ENCODE measurements around the gene ABO.
"Not testable (repeated sequence)": the region's sequence is repeated elsewhere in the genome, so short reads cannot be mapped to it uniquely, and the experiment has no call there.

ABO gene

GRCh38 chr9:133275105-133276000 lies at the start of gene ABO:
TSS of gene ABO (minus strand) at chr9:133275201.
- DNase-seq (ENCODE audit: low read depth in 1 of 2, low spot score in 1 of 2) = no peak

- no peak for DNase-seq (ENCODE audit: low read depth in 1 of 2, low spot score in 1 of 2)
Measured at GRCh38 chr9:133323991-133324703, 49.1 kb upstream of the ABO start.

GRCh38 chr9:133323211-133323610 lies 48.2 kb upstream of the ABO start:
- DNase-seq (ENCODE audit: low read depth in 1 of 2, low spot score in 1 of 2) = no peak

- no peak for DNase-seq (ENCODE audit: low read depth in 1 of 2, low spot score in 1 of 2)
Measured at GRCh38 chr9:133322701-133323100, 47.7 kb upstream of the ABO start.

GRCh38 chr9:133321411-133321935 lies 46.5 kb upstream of the ABO start:
- DNase-seq (ENCODE audit: low read depth in 1 of 2, low spot score in 1 of 2) = no peak

GRCh38 chr9:133320421-133320881 lies 45.5 kb upstream of the ABO start:
- no peak for DNase-seq (ENCODE audit: low read depth in 1 of 2, low spot score in 1 of 2)

- DNase-seq (ENCODE audit: low read depth in 1 of 2, low spot score in 1 of 2) = not testable (repeated sequence)
Measured at GRCh38 chr9:133317551-133317950, 42.5 kb upstream of the ABO start.

- DNase-seq (ENCODE audit: low read depth in 1 of 2, low spot score in 1 of 2) = no peak
Measured at GRCh38 chr9:133315997-133316396, 41.0 kb upstream of the ABO start.

- DNase-seq (ENCODE audit: low read depth in 1 of 2, low spot score in 1 of 2) = no peak
Measured at GRCh38 chr9:133309608-133310007, 34.6 kb upstream of the ABO start.

GRCh38 chr9:133307301-133307700 lies 32.3 kb upstream of the ABO start:
- no peak for DNase-seq (ENCODE audit: low read depth in 1 of 2, low spot score in 1 of 2)

- DNase-seq (ENCODE audit: low read depth in 1 of 2, low spot score in 1 of 2) = no peak
Measured at GRCh38 chr9:133306242-133307204, 31.5 kb upstream of the ABO start.

- DNase-seq (ENCODE audit: low read depth in 1 of 2, low spot score in 1 of 2) = no peak
Measured at GRCh38 chr9:133305731-133306130, 30.7 kb upstream of the ABO start.

GRCh38 chr9:133304477-133305377 lies 29.7 kb upstream of the ABO start:
- no peak for DNase-seq (ENCODE audit: low read depth in 1 of 2, low spot score in 1 of 2)

- no peak for DNase-seq (ENCODE audit: low read depth in 1 of 2, low spot score in 1 of 2)
Measured at GRCh38 chr9:133304158-133304470, 29.1 kb upstream of the ABO start.

GRCh38 chr9:133303266-133304157 lies 28.5 kb upstream of the ABO start:
- no peak for DNase-seq (ENCODE audit: low read depth in 1 of 2, low spot score in 1 of 2)

GRCh38 chr9:133301253-133302230 lies 26.5 kb upstream of the ABO start:
- DNase-seq (ENCODE audit: low read depth in 1 of 2, low spot score in 1 of 2) = no peak

- not testable (repeated sequence) for DNase-seq (ENCODE audit: low read depth in 1 of 2, low spot score in 1 of 2)
Measured at GRCh38 chr9:133299996-133300395, 25.0 kb upstream of the ABO start.

- no peak for DNase-seq (ENCODE audit: low read depth in 1 of 2, low spot score in 1 of 2)
Measured at GRCh38 chr9:133294257-133294656, 19.3 kb upstream of the ABO start.

All from activated T-helper 1 cell treated with anti-CD3 and anti-CD28 coated beads, Interleukin-2, amount 50 U/mL, for 16 hours (primary cell).